Panc1 (cell line): ENCODE data around the gene IGFBP6.

Source experiments
- CTCF ChIP-seq: fragments of 450-650 bp; IDR thresholded peaks from 2 replicates; pipeline ENCODE4 v1.5.1; 2017; ENCODE audit warnings: mild to moderate bottlenecking
- POLR2AphosphoS5 ChIP-seq: IDR thresholded peaks from 2 replicates; pipeline ENCODE4 v1.6.1; 2012; ENCODE audit warnings: mild to moderate bottlenecking, low read depth, low read length, moderate library complexity
- REST ChIP-seq, 2 experiments: IDR thresholded peaks; 2 replicates each; pipeline ENCODE4 v1.6.1; 2011 to 2012; ENCODE audit warnings: low read depth in 2 of 2, control low read depth in 1 of 2, low read length in 1 of 2, mild to moderate bottlenecking in 1 of 2, moderate library complexity in 1 of 2; ENCODE audit not compliant: insufficient read depth in 1 of 2
- TCF7L2 ChIP-seq: IDR thresholded peaks from 2 replicates; pipeline ENCODE4 v1.6.1; 2011; ENCODE audit warnings: mild to moderate bottlenecking, low read depth, low read length, inconsistent platforms

GRCh38 chr12:53099071-53099882 lies 1.8 kb downstream of the IGFBP6 start:
- peak; percentile 98 for TF ChIP-seq CTCF
- TF ChIP-seq POLR2AphosphoS5: no peak
- no peak for TF ChIP-seq REST (IDR thresholded peaks at IDR 0.05; ENCODE audit: insufficient read depth in 1 of 2, low read depth in 2 of 2, low read length in 1 of 2)
- TF ChIP-seq TCF7L2: no peak
